ENCODE data around the gene DLGAP4.

Gene DLGAP4

DNA sequence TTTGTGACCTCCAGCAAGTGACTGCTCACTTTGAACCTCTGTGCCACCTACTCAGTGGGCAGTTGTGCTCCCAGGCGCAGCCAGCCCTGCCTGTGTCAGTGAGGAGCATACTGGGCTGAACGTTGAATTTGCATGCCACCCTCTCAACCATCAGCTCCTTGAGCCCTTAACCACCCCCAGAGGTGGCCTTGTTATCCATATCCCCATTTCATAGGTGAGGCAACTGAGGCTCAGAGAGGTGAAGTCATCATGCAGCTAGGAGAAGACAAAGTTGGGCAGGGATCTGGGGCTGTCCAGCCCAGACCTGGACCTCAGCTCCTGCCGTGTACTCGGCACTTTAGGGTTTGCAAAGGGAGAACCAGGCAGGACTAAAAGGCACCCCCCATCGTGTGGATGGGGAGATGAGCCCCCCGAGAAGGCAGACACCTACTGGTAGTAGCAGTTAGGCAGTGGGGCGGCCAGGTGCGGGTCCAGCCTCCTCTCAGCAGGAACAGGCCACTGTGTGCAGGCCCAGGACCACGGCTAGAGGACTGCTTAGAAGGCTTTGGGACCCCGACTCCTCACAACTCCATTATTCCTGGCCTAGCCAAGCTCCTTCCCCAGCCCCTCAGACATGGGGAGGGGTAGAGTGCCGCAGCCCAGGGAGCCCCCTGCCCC, 134.4 kb downstream of the DLGAP4 start:
- in situ Hi-C loops (cut with MboI; ENCODE audit: low sequenced_read_pairs) = no loop called here

DNA sequence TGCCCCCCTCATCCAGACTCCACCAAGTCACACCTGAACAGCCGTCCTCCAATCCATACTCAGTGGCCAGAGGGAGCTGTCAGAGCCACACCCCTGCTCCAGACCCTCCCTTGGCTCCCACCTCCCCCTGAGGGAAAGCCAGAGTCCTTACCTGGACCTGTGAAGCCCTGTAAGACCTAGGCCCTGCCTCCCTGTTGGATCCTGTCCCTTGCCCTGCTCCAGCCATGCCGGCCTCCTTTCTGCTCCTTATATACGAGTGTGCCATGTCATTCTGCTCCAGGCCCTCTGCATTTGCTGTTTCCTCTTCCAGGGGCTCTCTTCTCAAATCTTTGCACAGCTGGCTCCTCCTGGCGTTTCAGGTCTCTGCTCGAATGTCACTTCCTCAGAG, 134.9 kb downstream of the DLGAP4 start:
- in situ Hi-C loops (cut with MboI; ENCODE audit: low sequenced_read_pairs) = no loop called here

DNA sequence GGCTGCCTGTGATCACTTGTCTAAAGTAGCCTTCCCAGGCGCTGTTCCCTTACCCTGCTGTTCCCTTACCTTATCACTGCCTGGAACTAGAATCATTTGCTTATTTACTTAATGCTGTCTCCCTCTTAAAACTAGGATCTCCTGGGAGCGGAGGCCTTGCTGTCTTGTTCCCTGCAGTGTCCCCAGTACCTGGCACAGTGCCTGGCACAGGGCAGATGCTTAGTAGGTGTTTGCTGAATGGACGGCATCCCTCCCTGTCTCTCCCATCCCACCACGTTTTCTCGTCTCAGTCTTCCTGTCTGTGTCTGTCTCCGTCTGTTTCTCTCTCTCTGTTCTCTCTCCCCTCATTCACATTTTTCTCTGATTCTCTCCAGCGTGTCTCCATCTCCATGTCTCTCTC, 135.3 kb downstream of the DLGAP4 start:
- in situ Hi-C loops (cut with MboI; ENCODE audit: low sequenced_read_pairs) = no loop called here

DNA sequence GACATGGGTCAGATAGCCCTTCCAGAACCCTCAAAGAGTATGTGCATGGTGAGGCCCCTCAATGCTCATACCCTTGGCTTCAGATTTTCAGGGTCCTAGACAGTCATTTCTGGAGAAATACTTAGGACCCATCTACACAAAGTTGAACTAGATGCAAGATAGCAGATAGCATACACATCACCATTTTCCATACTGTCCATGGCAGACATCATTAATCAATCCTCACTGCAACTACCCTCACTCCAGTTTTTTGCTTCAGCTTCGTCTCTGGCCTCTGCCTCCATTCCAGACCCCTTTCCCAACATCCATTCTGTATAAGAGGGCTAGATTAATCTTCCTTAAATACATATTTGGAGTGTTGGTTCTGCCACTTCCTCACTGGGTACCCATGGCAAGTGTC, 139.7 kb downstream of the DLGAP4 start:
- in situ Hi-C loops (cut with MboI; ENCODE audit: low sequenced_read_pairs) = no loop called here

DNA sequence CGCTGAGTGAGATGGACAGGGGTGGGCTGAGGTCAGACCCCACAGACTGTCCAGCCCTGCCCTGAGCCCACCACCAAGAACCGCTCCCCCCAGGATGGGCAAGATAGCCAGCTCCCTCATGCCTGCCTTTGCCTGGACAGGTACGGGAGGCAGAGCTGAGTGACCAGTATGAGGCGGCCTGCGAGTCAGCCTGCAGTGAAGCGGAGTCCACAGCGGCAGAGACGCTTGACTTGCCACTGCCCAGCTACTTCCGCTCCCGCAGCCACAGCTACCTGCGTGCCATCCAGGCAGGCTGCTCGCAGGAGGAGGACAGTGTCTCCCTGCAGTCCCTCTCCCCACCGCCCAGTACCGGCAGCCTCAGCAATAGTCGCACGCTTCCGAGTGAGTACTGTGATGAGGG, 140.4 kb downstream of the DLGAP4 start:
- in situ Hi-C loops (cut with MboI; ENCODE audit: low sequenced_read_pairs) = no loop called here

DNA sequence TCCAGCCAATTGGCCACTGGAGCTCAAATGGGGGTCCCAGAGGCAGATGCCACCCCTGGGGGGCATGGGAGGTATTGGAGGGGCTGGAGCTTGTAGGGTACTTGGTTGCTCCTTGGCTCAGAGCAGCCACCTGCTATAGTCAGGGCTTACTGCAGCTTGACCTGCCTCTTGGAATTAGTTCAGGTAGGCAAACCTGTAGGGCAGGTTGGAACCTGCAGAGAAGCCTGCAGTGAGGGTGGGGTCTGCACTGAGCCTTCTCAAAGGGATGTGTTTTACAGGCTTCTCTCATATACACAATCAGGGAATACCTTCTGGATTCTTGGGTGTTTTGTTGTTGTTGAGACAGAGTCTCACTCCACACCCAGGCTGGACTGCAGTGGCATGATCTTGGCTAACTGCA, 141.0 kb downstream of the DLGAP4 start:
- in situ Hi-C loops (cut with MboI; ENCODE audit: low sequenced_read_pairs) = no loop called here

DNA sequence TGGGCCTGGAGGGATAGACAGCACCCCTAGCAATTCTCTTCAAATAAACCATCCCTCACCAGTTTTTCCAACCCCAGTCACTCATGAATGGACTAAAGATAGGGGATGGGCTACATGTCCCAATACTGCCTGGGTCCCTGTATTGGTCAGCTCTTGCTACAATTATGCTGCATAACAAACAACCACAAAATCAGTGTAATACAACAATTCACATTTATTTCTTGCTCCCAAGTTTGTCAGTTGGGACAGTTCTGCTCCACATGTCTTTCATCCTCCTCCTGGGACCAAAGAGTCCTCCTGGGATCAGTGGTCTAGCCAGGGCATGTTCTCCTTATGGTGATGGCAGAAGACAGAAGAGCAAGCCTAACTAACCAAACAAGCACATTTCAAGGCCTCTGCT, 143.5 kb downstream of the DLGAP4 start:
- in situ Hi-C loops (cut with MboI; ENCODE audit: low sequenced_read_pairs) = no loop called here

DNA sequence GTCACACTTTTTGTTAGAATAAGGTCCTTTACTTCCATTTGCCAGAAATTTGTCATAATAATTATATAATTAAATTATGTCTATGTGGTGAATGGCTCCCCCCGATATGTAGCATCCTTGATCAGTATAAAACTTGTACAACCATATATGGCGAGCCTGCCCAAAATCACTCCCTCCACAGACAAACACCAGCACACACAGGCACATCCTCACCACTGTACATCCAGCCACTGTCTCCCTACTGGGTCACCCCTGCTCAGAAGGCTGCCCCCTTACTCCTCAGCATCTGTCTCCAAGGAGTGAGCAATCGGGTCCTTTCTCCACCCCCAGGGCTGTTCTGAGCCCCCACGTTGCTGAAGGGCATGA, 148.2 kb downstream of the DLGAP4 start:
- in situ Hi-C loops (cut with MboI; ENCODE audit: low sequenced_read_pairs) = no loop called here

DNA sequence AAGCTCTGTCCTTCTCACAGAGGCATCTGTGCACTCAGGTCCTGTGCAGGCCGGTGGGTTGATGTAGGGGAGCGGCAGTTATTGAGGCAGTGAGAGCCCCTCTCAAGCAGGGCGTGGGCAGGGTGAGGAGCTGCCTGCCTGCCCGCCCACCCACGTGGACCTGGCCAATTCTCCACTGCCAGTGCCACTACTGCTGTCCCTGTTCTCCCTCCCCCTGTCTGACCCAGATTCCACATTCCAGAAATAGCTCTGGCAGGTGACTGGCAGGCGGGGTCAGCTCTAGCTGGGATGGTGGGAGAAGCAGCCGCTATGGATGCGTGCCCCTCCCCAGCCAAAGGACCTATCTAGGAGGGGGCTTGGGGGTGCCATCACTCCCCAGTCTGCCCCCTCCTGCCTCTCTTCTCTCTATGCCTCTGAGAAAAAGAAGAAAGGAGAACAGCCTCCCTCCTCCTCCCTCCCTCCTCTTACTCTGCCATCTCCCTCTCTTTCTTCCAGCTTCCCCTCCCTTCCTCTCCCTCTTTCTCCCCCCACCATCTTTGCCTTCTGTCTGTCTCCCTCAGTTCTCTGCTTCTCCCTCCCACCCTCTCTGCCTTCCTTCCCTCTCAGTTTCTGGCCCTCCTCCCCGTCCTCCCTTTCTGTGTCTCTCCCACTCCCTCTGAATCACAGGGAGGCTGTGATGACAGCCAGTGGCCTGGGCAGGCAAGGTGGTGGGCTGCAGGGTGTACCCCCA, 148.7 kb downstream of the DLGAP4 start:
- in situ Hi-C loops (cut with MboI; ENCODE audit: low sequenced_read_pairs) = no loop called here

DNA sequence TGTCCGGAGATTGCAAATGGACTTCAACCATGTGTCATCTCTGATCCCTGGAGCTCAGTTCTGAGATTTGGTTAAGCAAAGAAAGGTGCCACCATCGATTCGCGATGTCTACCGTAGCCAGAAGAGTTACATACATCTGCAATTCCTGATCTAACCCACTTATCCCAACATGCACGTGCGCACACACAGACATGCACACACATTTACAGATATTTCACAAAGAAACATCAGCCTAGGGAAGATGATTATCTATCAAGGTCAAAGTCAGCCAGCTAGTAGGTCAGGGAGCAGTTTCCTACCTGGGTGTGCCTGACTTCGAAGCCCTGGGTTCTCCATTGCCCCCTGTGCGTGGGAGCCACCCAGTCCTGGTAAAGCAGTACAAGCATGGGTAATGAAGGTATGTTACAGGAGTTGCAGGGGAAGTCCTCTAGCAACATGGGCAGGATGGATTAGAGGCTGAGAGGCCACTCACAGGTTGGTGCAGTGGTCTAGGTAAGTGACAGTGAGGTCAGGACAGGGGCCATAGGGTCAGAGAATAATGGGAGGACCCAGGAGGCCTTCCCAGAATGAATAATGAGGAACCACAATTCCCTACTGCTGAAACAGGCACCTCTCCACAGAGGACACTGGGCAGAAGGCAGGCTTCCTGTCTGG, 150.0 kb downstream of the DLGAP4 start:
- in situ Hi-C loops (cut with MboI; ENCODE audit: low sequenced_read_pairs) = no loop called here

DNA sequence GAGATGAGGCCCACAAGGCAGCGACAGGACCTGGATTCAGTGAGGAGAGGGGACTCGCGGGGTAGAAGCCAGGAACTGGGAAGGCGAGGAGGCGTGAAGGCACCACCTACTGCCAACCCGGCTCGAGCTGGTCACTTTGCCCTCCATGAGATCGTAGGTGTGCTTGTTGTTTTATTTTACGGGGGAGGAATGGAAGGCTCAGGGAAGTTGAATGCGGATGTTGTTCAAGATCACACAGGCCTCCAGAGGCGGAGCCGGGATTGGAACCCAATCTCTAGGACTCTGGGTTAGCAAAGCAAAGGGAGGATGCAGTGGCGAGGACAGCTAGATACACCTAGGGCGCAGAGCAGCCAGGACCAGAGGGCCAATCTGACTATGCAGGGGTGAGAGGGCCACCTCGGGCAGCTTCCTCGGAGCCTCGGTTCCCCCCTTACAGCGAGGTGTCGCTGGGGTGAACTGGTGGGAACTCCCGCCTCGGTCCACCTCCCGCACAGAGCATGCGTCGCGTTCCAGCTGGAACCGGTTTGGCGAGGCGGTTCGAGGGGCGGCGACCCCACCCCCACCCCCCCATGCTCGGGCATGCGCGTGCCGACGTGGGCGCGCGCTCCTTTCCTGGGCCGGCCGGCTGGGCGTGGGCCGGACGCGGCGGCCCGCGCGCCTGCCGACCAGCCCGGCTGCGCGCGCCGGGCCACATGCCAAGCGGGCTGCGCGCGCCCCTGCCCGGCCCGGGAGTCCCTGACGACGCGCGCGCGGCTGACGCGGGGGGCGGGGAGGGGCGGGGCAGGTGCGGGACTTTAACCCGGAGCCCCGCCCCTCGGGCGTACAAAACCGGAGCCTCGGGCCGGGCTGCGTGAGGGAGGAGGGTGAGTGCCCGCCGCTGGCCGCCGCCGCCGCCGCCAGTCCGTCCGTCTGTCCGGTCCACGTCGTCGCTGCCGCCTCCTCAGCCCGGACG, 154.8 kb downstream of the DLGAP4 start:
- in situ Hi-C loops (cut with MboI; ENCODE audit: low sequenced_read_pairs) = no loop called here

DNA sequence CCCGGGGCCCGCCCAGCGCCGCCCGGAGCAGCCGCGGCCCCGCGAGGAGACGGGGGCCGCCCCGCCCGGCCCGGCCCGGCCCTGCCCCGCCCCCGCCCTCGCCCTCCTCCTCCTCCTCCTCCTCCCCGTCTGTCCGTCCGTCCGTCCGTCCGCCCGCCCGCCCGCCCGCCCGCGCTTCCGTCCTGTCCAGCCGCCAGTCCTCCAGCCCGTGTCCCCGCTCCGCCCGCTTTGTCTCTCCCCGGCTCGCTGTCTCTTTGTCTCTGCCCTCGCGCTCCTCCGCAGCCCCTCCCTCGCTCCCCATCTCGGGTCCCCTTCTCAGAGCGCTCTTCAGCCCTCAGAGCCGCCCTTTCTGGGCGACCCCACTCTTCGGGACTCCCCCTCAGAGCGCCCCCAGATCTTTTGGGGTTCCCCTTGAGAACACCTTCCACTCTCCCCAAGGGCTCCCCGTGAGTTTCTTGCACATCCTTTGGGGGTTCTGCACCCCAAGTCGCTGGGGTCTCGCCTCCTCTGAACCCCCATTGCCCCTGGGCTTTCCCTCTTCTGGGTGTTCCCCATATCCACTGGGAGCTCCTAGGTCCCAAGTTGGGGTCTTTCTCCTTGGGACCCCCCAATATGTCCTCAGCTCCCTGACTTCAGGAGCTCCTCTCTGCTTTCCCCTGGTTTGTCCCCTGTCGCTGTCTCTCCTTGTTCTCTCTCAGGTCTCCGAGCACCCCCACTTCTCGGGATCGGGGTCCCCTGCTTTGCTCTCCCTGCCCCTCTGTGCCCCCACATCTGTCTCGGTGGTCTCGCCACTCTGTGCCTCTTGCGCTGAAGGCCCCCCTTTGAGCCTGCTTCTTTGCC, 155.7 kb downstream of the DLGAP4 start:
- in situ Hi-C loops (cut with MboI; ENCODE audit: low sequenced_read_pairs) = no loop called here

DNA sequence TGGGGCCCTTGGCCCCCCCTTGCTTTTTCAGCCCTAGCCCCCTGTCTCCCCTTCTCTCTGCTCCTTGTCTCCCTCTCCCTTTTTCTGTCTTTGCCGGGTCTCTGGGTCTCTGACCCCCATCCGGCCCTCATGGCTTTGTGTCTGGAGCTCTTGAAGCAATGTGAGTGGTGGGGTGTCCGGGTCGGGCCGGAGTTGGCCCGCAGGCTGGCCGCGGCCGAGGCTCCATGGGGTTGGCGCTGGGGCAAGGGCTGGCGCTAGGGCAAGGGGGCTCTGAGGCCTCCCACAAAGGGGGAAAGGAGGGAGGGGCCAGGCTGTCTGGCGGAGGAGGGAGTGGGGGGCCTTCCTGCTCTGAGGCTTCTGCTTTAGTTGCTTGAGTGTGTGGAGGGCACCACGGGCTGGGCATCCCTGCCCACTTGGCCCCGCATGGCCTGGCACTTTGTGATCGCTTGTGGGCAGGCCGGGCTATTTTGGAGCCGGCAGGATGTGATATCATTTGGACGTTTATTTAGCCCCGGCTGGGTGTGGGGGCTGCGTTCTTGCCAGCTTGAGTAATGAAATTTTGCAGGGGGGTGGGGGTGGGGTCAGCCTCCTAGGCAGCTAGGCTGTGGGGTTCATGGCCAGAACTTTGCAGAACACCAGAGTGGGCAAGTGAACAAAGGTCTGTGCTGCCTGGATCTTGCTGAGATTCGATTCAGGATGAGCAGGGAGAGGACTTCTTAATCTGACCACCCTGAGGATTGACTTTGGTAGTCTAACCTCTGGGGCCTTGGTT, 156.5 kb downstream of the DLGAP4 start:
- in situ Hi-C loops (cut with MboI; ENCODE audit: low sequenced_read_pairs) = no loop called here

DNA sequence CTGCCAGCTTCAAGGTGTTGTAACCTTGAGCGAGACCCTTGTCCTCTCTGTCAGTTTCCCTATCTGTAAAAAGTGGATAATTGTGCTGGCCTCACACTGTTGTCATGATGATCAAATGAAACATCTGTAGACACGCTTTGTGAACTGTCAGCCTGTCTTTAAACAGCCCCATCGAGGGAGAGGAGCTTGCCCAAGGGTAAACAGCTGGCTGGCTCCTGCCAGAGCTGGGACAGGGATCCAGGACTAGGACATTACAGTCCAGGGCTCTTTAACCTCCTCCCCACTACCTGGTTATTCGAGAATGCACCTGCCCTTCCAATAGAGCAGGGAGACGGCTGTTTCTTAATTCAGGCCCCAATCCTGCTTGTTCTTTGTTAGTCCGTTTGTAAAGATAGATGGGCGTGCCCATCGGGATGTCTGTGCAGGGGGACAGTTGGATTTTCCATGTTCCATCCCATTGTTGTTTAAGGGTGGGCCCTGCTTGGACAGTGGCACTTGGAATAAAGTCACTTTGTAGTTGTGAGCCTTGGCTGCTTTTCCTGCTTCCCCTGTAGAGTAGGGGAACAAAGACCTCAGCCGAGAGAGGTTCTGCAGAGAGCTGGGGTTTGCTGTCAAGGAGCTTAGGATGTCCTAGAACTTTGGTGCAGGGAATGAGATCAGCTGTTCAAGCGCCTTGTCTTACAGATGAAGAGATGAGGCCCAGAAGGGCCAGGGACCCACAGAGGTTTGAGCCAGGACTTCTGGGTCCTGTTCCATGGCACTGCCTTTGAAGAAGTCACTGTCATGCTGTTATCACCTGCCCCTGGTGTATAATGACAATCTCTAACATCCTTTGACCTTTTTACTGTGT, 157.3 kb downstream of the DLGAP4 start:
- in situ Hi-C loops (cut with MboI; ENCODE audit: low sequenced_read_pairs) = no loop called here

DNA sequence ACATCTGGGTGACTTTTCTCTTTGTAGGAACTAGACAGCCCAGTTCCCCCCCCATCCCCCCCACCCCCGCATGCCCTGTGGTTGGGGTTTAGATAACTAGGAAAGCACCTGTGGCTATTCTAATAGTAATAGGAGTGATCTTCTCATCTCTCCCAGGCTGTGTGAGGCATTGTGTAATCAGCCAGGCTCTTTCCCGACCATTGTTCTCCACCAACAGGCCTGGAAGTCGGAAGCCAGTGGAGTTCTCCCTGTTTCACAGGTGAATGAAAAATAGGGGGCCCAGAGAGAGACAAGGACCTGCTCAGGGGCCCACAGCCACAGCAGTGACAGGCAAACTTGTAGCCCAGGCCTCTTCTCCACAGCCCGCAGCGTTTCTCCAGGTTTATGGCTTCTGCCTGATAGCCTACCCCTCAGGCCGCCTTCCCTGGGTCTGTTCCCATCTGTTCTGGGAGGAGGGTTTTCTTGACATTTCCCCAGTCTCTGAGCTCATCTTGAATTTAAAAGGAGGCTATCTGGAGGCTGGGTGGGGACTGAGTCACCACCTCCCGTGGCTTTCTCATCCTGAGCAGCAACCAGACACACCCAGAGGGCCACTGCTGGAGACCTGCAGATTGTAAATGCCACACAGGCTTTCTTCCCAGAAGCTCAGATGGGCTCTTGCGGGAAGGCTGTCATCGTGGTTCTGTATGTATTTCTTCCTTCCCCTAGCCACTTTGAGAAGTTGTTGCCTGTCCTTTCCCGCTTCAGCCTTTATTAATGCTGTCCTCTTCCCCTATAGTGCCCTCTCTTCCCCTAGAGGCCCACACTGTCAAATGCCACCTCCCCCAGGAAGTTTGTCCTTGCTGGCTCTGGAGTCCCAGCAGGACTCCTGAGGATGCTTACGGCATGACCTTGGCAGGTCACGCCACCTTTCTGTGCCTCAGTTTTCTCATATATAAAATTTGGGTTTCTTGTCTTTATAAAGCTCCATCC, 159.3 kb downstream of the DLGAP4 start:
- in situ Hi-C loops (cut with MboI; ENCODE audit: low sequenced_read_pairs) = no loop called here

DNA sequence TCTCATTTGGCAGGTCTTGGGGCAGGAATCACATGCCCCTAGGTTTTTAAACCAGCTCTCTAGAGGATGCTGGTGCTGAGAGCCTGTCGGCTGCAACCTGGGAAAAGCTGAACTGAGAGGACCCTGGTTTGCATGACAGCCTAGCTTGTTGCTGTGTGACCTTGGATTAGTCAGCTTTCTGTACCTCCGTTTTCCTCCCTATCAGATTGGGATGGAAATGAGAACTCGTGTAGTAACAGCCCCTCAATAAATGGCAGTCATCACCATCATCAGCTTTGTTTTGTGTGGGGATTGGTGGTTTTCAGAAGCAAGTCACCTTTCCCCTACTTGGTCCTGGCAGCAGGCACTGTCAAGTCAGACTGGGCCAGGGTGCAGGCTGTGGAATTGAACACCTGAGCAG, 159.9 kb downstream of the DLGAP4 start:
- in situ Hi-C loops (cut with MboI; ENCODE audit: low sequenced_read_pairs) = no loop called here

Measured in hTERT RPE-1 (cell line).